ENCODE measurements around the gene NCMAP. TPM values are rescaled to one million over a fixed set of nuclear protein-coding genes. Genes with fewer than 3 reads are reported as not detected.
"Not testable (repeated sequence)": the region's sequence is repeated elsewhere in the genome, so short reads cannot be mapped to it uniquely, and the experiment has no call there.

Gene NCMAP
- total RNA-seq, 4 donors from 2014 or later: 0.16 TPM; not detected in 3

DNA sequence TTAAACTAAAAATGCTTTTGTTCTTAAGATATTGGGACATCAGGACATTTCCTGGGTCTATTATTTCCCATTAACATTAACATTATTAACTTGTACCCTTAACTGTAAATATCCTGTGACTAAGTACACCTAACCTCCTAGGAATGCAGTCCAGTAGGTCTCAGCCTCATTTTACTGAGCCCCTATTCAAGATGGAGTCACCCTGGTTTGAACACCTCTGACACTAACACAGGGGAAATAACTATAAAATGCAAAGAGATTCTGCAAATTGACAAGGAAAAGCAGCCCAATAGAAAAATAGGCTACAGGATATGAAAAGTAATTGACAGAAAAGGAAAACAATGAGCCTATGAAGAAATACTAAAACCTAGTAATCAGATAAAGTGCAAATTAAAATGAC lies 11.6 kb upstream of the NCMAP start:
- TF ChIP-seq, protein P1, sequence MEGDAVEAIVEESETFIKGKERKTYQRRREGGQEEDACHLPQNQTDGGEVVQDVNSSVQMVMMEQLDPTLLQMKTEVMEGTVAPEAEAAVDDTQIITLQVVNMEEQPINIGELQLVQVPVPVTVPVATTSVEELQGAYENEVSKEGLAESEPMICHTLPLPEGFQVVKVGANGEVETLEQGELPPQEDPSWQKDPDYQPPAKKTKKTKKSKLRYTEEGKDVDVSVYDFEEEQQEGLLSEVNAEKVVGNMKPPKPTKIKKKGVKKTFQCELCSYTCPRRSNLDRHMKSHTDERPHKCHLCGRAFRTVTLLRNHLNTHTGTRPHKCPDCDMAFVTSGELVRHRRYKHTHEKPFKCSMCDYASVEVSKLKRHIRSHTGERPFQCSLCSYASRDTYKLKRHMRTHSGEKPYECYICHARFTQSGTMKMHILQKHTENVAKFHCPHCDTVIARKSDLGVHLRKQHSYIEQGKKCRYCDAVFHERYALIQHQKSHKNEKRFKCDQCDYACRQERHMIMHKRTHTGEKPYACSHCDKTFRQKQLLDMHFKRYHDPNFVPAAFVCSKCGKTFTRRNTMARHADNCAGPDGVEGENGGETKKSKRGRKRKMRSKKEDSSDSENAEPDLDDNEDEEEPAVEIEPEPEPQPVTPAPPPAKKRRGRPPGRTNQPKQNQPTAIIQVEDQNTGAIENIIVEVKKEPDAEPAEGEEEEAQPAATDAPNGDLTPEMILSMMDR (IDR thresholded peaks at IDR 0.05): no peak
- ATAC-seq (ENCODE audit: low FRiP score): no peak

DNA sequence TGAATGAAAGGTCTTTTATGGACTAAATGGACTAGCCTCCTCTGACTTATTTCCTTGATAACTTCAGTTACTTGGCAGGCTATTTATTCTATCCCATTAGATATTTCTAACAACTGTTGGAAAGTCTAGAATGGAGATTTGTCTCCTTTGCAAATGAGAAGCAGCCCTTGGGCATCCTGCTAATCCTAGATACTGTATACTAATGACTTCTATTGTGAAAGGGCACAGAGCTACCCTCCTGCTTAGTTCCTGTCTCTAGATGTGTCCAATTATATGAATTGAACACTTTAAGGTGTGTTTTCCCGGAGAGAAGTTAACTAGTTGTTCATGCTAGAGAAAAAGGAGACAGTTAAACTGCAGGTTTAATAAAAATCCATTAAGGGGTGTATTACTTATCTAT lies 10.2 kb upstream of the NCMAP start:
- ATAC-seq (ENCODE audit: low FRiP score) (no peak), DNase-seq (ENCODE audit: low spot score) (no peak)
- TF ChIP-seq, protein P1 (IDR thresholded peaks at IDR 0.05): no peak

More for the DNA sequence above, 11.6 kb upstream of the NCMAP start:
- no peak for DNase-seq (ENCODE audit: low spot score)

DNA sequence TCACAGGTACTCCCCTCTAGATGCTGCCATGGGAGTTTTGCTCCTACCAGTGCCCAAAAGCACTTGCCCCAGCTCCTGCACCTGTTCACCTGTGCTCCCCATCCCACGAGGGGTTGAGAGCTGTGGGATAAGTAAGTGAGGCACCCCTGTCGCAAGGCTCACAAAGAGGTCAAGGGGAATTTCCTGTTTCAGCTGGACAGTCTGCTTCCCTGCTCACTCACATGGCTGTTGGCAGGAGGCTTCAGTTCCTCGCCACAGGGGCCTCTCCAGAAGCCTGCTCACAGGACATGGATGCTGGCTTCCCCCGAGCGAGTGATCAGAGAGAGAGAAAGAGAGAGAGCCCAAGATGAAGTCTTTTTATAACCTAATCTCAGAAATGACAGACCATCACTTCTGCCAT lies 8.7 kb upstream of the NCMAP start:
- TF ChIP-seq, protein P1 (IDR thresholded peaks at IDR 0.05): no peak
- no peak for DNase-seq (ENCODE audit: low spot score)
- no peak for ATAC-seq (ENCODE audit: low FRiP score)

DNA sequence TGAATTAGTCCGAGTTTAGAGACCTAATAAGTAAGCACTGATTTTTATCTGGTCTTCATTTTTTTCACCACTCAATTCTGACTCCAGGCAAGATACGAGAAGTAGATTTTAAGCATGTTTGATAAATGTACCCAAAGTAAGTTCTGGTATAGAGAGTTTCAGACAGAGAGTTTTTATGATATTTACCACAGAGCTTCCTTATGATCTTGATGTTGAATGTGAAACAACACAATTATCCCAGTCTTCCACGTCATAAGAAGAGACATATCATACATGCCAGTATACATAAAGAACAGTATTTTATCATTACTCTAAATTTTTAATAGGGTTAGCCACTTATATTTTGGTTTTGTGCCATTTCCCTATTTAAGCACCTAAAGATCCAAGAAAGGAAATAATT lies 7.8 kb upstream of the NCMAP start:
- no peak for DNase-seq (ENCODE audit: low spot score)
- no peak for ATAC-seq (ENCODE audit: low FRiP score)
- TF ChIP-seq, protein P1 (IDR thresholded peaks at IDR 0.05): no peak

DNA sequence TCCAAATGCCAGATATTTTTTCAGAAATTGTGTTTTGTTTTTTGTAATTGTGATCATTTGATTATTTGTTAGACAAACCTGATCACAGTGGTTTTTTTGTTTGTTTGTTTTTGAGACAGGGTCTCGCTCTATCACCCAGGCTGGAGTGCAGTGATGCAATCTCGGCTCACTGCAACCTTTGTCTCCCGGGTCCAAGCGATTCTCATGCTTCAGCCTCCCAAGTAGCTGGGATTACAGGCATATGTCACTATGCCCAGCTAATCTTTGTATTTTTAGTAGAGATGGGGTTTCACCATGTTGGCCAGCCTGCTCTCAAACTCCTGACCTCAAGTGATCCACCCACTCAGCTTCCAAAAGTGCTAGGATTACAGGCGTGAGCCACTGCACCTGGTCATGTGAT lies 6.7 kb upstream of the NCMAP start:
- not testable (repeated sequence) for ATAC-seq (ENCODE audit: low FRiP score); DNase-seq (ENCODE audit: low spot score)

DNA sequence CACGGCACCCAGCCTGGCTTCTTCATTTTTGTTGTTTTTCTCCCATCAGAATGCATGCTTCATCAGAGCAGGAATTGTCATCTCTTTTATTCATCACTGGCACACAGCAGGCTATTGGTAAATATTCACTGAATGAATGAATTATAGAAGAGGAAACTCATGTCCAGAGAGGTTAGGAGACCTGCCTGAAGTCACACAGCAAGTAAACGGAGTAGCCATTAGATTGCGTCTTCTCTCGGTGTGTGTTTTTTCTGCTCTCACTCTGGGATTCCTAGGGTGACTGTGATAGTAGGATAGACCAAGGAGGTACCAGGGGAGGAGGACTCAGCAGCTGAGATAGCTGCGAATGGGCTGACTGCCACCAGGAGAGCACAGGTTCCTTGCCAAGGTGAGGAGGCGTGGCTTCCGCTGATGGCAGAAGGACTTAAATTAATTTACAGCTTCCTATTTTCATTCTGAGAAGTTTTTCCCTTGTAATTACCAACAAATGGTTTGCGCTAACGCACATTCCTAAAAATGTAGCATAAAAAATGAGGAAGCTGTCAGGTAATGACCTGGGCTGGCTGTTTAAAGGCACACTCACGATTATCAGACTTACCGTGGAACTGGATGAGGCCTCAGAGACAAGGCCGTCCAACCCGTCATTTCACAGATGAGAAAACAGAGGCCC lies 4.5 kb upstream of the NCMAP start:
- no peak for ATAC-seq (ENCODE audit: low FRiP score)
- TF ChIP-seq, protein P1 (IDR thresholded peaks at IDR 0.05): no peak
- DNase-seq (ENCODE audit: low spot score): no peak

DNA sequence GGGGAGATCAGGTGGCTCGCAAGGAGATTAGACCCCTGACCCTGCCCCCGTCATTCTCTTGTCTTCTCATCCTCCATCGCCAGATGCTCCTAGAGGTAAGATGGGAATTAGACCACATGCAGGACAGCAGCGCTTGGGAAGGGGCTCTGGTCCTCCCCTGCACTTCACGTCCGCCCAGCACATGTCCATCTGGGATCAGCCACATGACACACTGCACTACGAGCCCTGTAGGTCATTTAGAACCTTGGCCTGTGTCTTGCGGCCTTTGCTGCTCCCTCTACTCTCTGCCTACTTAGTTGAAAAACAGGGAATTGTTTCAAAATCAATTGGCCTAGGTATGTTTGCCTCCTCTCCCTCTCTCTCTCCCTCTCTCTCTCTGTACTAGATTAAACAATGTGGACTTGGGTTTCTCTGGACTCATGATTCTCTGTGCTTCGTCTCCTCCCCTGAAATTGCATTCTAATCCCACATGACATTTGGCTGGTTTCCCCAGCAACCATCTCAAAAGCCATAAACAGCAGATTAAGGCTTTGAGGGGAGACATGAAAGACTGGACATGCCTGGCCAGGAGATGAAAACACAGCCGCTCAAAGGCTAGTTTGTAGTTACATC lies 3.8 kb upstream of the NCMAP start:
- TF ChIP-seq, protein P1 (IDR thresholded peaks at IDR 0.05): no peak
- DNase-seq (ENCODE audit: low spot score): no peak
- ATAC-seq (ENCODE audit: low FRiP score): no peak
